Activated CD4-positive, alpha-beta T cell treated with anti-CD3 and anti-CD28 coated beads for 1 hour (primary cell): ENCODE results near the gene ATP6V1F.
"Not testable (repeated sequence)": the region's sequence is repeated elsewhere in the genome, so short reads cannot be mapped to it uniquely, and the experiment has no call there.

Experiments
- DNase-seq: peaks from one replicate; pipeline ENCODE4 v3.0.0-alpha.2; 2020

The ATP6V1F gene

GRCh38 chr7:128903621-128904361, 41.1 kb downstream of the ATP6V1F start:
- no peak for DNase-seq

GRCh38 chr7:128904381-128905197, 41.9 kb downstream of the ATP6V1F start:
- no peak for DNase-seq

GRCh38 chr7:128906001-128906765, 43.5 kb downstream of the ATP6V1F start:
- no peak for DNase-seq

- no peak for DNase-seq
Observed at GRCh38 chr7:128906766-128907559, 44.3 kb downstream of the ATP6V1F start.

GRCh38 chr7:128908750-128909624, 46.3 kb downstream of the ATP6V1F start:
- DNase-seq, result no peak

GRCh38 chr7:128909625-128910568, 47.2 kb downstream of the ATP6V1F start:
- DNase-seq, result no peak

- DNase-seq, result no peak
Observed at GRCh38 chr7:128910569-128910945, 47.9 kb downstream of the ATP6V1F start, which contains the start of gene KCP. TSS of gene KCP (minus strand) at chr7:128910709. CDS start at chr7:128910676, 33 bp downstream.

GRCh38 chr7:128911423-128912031, 48.9 kb downstream of the ATP6V1F start:
- no peak for DNase-seq

- DNase-seq, result no peak
Observed at GRCh38 chr7:128912281-128912680, 49.6 kb downstream of the ATP6V1F start.

- not testable (repeated sequence) for DNase-seq
Observed at GRCh38 chr7:128912709-128913495, 50.2 kb downstream of the ATP6V1F start.

- DNase-seq, result no peak
Observed at GRCh38 chr7:128913870-128914565, 51.4 kb downstream of the ATP6V1F start.

GRCh38 chr7:128914566-128915151, 52.0 kb downstream of the ATP6V1F start:
- DNase-seq, result no peak

- no peak for DNase-seq
Observed at GRCh38 chr7:128915271-128915819, 52.7 kb downstream of the ATP6V1F start.
